BLaER1 (cell line): ENCODE measurements around the gene MUS81.
A peak's percentile ranks its signal among the peaks of the same experiment; 100 is the strongest.

Experiments used
- H3K27ac ChIP-seq: shearing (Covaris generic); formaldehyde crosslinking; 2 replicates; pipeline ENCODE4 v1.8.1; 2022
- H3K27me3 ChIP-seq: shearing (Covaris generic); formaldehyde crosslinking; 2 replicates; pipeline ENCODE4 v1.8.1; 2022
- H3K36me3 ChIP-seq: shearing (Covaris generic); formaldehyde crosslinking; 2 replicates; pipeline ENCODE4 v1.8.1; 2022
- H3K4me1 ChIP-seq: shearing (Covaris generic); formaldehyde crosslinking; 2 replicates; pipeline ENCODE4 v1.8.1; 2022
- H3K4me2 ChIP-seq: shearing (Covaris generic); formaldehyde crosslinking; 2 replicates; pipeline ENCODE4 v1.8.1; 2022
- H3K4me3 ChIP-seq: shearing (Covaris generic); formaldehyde crosslinking; 2 replicates; pipeline ENCODE4 v1.8.1; 2022
- H3K9ac ChIP-seq: shearing (Covaris generic); formaldehyde crosslinking; 2 replicates; pipeline ENCODE4 v1.8.1; 2022
- H3K9me3 ChIP-seq: shearing (Covaris generic); formaldehyde crosslinking; 2 replicates; pipeline ENCODE4 v1.8.1; 2022
- H4K20me1 ChIP-seq: shearing (Covaris generic); formaldehyde crosslinking; 2 replicates; pipeline ENCODE4 v1.8.1; 2022
- Cebpa-rat ChIP-seq: shearing (Covaris generic); IDR thresholded peaks from 2 replicates; pipeline ENCODE4 v1.8.1; 2022

MUS81 gene

DNA sequence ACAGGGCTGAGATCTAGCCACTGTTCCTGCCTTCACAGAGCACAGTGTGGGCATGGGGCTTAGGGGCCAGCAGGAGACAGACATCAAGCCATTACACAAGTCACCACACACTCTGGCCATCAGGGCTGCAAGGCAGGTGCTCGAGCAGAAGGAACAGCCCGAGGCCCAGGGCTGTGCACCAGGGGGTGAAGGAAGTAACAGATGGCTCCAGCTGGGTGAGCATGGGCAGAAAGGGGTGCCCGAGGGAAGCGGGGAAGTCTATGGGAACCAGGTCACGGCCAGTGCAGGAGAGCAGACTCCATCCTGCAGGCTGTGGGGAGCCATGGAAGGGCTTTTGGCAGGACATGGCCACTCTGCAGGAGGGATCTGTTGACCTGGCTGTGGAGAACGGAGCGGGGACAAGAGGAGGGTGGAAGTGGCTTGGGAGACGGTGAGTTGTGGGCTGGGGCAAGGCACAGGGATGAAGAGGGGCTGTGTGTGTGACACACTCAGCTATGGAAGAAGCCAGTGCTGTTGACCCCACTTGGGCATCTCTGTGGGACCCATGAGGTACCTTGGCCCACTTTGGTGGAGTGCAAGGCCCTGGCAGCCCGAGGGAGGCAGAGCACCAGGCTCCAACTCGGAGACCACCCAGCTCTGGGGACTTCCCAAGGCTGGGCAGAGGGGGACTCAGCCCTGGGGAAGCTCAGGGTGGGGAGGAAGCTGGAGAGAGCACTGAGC lies 55.0 kb downstream of the MUS81 start:
- Histone ChIP-seq H3K9ac (peak overlapping the region; percentile 42; the same call in 1 of the 2 replicates), H3K4me1 (peaks cover 67% of the 10 kb centered on the region)

DNA sequence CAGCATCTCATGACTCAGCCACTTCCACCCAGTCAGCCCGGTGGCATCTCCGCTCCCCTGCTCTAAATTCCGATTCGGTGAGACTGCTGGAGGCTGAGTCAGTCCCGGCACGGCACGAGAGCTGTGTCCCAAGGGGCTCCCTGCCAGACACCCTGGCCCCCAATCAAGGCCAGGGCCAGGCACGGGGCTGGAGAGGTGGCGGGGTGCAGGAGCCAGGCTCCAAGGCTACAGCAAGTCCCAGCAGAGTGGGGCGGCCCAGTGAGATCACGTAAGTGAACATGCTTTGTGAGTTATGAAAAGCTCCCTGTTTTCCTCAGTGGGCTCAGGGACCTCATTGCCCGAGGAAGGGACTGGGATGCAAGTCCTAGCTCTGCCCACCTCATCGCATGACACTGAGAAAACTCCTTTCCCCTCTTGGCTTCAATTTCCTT lies 55.6 kb downstream of the MUS81 start:
- Histone ChIP-seq H3K9ac (peak overlapping the region; percentile 42; the same call in 1 of the 2 replicates), H3K4me2 (peak overlapping the region; percentile 96), H3K9me3 (no peaks in the 10 kb centered on the region), H3K27me3 (no peaks in the 10 kb centered on the region), H4K20me1 (peaks cover 37% of the 10 kb centered on the region; the same call in 1 of the 2 replicates), H3K36me3 (peaks cover 7% of the 10 kb centered on the region; the same call in 1 of the 2 replicates), H3K4me3 (peak overlapping the region; percentile 35; the same call in 1 of the 2 replicates), H3K4me1 (peaks cover 72% of the 10 kb centered on the region), H3K27ac (peak overlapping the region; percentile 16)
- no peak for TF ChIP-seq Cebpa-rat

More for the DNA sequence above, 55.0 kb downstream of the MUS81 start:
- H3K4me3 ChIP-seq, result 0 out of 2 replicates have a peak overlapping the region, but pooled peaks have one; percentile 35
- no peaks in the 10 kb centered on the region for H3K9me3 ChIP-seq
- H3K36me3 ChIP-seq, result peaks cover 6% of the 10 kb centered on the region; the same call in 1 of the 2 replicates
- no peak for TF ChIP-seq Cebpa-rat
- peaks cover 34% of the 10 kb centered on the region; the same call in 1 of the 2 replicates for H4K20me1 ChIP-seq
- no peaks in the 10 kb centered on the region for H3K27me3 ChIP-seq
- peak overlapping the region; percentile 16 for H3K27ac ChIP-seq
- peak overlapping the region; percentile 96 for H3K4me2 ChIP-seq
